GM18870 (cell line): Measurements from ENCODE around the gene DTNA.
"Not testable (repeated sequence)": the region's sequence is repeated elsewhere in the genome, so short reads cannot be mapped to it uniquely, and the experiment has no call there.

Experiments used
- ATAC-seq: cut with Tn5 transposase; IDR thresholded peaks from one replicate; pipeline ENCODE4 v1.9.1; 2021; ENCODE audit warnings: moderate library complexity; ENCODE audit not compliant: unreplicated experiment

DTNA gene

DNA sequence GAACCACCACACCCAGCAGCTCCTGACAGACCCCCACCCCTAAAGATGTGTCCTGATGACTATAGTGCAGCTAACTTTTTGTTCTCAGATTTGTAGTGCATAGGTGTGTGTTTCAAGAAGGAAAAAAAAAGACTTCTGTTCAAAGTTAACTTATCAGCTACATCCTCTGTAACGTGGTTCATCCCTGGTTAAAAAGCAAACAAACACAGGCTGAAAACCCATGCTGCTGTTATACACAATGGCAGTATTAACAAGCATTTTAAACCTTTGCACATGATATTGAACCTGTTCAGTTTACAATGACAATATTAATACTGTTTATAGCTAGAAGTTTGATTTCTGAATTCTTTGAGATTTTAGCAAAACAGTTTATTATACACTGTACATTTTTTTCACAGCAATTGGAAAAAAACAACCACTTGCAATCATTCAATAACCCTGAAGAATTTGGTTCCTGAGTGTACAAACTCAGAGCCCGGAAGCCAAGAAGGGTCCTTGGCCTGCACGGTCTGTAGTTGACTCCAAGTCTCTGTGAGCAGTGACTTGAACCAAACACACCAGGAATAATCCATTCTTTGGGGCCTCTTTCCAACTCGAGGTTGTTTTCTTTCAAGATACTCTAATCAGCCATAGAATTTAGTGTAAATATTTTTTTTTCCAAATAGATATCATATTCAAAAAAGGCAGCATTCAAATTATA lies 177.9 kb downstream of the DTNA start:
- no peak for ATAC-seq

DNA sequence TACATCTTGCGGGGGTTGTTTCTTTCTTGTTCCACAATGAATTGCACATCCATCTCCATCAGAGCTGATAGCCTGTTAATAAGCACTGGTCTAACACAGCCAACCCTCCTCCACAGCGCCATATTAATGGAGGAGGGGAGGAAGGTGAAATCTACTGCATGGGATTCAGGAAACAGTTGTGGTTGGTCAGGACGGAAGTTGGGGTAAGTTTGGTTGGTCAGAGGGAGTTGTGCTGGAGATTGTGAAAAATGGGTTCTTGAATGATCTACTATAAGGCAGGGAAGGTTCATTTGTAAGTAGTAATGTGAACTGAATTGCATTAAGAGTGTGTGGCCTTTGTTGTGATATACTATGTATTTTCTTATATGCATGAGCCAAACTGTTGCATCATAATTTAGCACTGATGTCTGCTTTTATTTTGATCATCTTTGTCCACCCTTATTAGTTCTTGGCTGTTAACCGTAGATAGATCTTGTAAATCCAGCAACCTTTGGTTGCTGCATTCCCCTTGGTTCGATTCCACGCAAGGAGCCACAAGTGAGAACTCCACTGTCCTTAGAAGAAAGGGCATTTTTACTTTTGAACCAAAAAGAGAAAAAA lies 180.5 kb downstream of the DTNA start:
- ATAC-seq, result no peak

DNA sequence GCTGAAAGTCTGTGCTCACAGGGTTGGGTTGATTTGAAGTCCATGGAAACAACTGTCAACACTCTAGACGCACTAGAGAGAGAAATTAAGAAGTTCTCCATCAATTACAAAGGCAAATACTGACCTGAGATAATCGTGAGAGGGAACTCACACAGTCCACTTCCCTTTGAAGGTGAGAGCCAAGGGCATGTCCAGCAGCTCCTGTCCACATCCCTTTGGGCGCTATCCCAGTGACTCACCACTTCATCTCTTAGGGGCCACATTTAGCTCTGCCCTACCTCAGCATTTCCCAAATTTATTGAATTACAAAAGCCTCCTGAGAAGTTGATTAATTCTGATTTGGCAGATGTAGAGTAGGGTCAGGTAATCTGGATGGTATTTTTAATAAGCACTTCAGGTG lies 182.3 kb downstream of the DTNA start:
- ATAC-seq, result no peak

DNA sequence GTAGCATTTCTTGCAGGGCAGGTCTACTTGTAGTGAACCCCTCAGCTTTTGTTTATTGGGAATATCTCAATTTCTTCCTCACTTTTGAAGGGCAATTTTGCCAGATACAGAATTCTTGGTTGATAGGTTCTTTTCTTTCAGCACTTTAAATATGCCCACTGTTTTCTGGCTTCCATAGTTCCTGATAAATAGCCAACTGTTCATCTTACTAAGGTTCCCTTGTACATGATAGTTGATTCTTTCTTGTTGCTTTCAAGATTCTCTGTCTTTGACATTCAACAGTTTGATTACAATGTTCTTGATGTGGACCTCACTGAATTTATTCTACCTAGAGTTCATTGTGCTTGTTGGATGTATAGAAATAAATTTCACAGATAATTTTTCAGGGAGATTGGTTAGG lies 183.1 kb downstream of the DTNA start:
- no peak for ATAC-seq

DNA sequence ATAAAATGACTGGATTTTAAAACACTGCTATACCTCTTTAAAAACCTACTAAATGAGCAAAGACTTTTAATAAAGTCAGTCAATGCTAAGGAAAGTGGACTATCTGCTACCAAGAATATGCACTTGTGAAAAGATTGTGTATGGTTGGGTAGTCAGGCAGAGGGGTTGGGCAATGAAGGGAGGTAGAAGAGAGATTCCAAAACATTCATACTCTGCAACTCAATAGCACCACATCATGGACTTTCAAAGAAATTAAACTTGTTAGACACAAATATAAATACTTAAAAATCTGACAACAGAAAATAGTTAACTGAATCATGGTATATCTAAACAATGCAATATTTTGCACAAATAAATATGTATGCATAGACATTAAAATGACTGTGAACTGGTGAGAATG lies 191.2 kb downstream of the DTNA start:
- no peak for ATAC-seq

DNA sequence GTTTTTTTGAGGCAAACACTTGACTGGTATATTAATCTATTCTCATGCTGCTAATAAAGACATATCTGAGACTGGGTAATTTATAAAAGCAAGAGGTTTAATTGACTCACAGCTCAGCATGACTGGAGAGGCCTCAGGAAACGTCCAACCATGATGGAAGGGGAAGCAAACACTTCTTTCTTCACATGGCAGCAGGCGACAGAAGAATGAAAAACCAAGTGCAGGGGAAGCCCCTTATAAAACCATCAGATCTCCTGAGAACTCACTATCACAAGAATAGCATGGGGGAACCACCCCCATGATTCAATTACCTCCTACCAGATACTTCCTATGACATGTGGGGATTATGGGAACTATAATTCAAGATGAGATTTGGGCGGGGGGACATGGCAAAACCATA lies 194.9 kb downstream of the DTNA start:
- ATAC-seq, result no peak

DNA sequence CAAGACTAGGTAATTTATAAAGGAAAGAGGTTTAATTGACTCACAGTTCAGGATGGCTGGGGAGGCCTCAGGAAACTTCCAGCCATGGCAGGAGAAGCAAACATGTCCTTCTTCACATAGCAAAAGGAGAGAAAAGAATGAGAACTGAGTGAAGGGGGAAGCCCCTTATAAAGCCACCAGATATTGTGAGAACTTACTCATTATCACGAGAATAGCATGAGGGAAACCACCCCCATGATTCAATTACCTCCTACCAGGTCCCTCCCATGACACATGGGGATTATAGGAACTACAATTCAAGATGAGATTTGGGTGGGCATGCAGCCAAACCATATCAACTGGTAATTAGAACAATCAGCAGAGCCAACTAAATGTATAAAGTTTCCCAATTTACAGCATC lies 196.9 kb downstream of the DTNA start:
- not testable (repeated sequence) for ATAC-seq

DNA sequence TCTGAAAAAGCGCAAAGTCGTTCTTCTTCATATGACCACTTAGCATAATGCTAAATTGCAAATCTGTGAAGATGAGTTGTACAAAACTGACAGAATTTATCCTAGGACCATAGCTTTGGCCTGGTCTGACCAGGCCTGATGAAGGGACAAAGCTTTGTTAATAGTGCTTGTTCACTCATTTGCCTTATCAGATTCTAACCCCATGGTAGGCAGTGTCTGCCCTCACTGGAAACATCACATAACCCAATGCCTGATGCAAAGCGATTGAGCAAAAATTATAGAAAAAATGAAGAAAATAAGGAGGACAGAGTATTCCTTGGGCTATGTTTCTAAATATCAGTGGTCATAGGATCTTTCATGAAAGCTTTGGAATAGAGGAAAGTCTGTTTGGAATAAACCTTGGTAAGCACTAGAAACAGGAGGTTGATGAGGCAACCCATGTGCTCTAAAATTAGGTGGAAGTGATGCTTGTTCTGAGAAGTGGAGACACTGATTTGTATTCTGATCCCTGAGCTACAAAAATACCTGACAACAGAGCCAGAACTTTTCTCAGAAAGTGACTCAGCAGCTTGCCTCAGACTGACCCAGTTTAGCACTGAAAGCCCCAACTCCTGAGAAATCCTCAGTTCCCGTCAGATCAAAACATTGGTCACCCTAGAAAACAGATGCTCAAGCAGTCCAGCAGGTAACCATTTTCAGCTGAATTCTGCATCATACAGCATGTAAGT lies 199.7 kb downstream of the DTNA start:
- ATAC-seq, result no peak

DNA sequence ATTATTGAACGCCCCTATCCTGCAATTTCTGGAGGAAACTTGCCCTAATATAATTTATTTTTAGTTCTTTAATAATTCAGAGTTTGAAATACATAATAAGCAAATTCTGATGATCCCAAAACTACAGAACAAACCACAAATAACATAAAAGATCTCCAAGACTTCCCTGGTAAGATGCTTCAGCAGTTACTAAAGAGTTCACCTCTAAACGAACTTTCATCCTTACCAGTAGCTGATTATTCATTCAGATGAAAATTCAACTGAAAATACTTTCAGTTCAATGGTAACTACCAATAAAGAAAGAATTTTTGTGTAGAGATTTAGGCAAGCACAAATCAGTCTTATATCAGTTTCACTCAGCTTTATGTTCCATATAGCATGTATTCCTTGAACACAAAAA lies 201.0 kb downstream of the DTNA start:
- no peak for ATAC-seq

DNA sequence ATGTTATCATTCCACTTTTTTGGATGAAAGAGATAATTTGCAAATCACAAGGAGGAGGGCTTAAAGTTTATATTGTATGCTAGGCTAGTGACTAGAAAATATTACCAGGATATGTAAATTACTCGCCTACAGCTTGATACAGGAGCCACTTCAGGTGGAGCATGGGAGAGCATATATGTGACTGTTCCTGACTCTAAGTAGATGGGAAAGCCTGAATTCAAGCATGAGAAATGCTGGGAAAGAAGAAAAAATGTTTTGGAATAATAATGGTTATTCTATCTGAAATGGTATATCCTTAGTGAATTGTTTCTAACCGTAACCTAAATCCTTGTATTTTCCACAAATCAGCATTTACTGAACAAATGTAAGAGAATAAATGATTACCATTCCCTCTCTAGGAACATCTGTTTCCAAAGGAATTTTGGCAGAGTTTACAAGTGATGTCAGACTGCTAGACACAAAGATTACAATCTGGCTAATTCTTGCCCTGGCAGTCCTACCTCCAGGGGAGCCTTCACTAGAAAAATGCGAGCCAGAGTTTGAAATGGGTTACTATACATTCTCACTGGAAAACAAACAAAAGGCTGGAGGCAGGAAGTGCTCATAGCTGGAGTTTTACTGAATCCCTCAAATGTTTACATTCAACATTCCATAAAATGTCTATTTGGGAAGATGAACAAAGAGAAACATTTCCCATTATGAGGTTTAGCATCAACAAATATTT lies 201.7 kb downstream of the DTNA start:
- ATAC-seq, result no peak

DNA sequence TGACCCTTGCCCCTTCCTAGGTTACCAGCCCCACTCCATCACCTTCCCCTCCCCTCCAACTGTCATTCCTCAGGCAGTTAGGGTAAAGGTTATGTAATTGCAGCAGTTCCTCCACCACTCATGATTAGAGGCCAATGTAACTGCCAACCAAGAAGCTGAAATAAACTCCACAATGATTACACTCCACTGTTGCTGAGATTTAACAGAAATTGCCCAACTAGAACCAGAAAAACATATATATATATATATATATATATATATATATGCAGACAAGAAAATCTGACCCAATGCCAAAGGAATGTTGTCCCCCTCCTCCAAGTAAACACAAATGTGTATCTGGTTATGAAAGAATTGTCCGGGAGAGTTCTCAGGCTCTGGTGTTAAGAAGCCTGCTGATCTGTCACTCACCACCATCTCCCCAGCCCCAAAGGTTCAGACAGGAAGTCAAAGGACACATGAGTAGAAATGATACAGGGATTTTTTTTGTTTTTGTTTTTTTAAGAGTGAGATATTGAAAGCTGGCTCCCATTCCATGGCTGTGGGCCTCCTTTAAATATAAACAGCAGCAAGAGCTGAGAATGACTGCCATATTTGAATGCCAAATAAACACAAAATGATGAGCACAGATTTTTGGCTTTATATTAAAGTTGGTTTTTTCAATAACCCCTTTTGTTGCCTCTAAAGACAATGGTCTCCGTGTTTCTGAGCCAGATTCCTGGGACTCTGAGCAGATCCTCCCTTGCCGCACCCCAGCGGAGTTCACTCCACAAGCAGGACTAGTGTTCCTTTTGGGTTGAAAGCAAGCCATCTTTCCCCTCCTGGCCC lies 204.0 kb downstream of the DTNA start:
- no peak for ATAC-seq

DNA sequence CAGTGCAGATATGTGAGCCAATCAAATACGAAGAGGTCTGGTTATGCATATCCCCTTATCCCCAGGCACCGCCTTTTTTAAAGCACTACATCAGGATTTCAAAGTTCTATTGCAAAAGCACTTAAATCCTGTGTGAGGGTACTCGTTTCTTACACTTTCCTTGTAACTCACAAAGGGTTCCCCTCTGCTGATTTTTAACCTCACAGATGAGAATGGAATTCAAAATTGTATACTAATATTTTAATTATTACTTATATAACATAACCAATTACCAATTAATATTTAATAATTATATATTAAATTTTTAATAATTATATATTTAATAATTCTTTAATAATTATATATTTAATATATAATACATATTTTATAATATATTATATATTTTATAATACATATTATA lies 204.9 kb downstream of the DTNA start:
- no peak for ATAC-seq

DNA sequence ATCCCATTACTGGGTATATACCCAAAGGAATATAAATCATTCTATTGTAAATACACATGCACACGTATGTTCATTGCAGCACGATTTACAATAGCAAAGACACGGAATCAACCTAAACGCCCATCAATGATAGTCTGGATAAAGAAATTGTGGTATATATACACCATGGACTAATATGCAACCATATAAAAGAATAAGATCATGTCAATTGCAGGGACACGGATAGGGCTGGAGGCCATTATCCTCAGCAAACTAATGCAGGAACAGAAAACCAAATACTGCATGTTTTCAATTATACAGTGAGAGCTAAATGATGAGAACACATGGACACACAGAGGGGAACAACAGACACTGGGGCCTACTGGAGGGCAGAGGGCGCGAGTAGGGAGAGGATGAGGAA lies 206.4 kb downstream of the DTNA start:
- ATAC-seq, result not testable (repeated sequence)

DNA sequence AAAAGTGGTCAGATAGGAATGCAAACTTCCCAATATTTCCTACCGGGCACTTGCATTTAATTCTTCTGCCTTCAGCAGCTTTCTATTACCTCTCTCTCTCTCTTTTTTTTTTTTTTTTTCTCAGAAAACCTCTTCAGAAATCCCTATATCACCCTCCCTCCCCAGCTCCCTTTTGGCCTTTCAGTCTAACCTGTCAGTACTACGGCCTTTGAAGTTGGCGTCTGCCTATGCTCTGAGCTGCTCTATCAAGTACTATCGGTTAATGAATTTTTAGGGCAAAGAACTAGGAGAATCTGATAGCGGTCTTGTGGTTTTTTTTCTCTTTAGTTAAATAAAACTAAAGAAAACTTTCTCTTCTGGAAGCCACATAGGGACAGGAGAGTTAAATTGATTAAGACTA lies 208.8 kb downstream of the DTNA start:
- no peak for ATAC-seq

DNA sequence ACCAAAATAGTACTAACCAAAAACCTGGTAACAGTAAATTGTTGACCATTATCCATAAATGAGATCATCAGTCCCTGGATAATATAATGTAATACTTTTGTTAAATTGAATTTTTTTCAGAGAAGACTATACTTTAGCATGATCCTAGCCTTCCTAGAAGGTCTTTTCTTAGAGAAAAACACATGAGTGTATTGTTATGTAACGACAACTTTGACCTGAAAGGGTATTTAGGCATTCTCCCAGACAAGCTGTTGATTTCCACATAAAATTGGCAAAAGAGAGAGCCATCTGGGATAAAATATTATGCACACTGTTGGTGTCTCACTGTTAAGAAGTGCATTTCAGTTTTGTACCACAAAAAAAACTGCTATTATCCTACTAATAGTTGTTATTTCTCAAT lies 211.1 kb downstream of the DTNA start:
- ATAC-seq, result no peak

DNA sequence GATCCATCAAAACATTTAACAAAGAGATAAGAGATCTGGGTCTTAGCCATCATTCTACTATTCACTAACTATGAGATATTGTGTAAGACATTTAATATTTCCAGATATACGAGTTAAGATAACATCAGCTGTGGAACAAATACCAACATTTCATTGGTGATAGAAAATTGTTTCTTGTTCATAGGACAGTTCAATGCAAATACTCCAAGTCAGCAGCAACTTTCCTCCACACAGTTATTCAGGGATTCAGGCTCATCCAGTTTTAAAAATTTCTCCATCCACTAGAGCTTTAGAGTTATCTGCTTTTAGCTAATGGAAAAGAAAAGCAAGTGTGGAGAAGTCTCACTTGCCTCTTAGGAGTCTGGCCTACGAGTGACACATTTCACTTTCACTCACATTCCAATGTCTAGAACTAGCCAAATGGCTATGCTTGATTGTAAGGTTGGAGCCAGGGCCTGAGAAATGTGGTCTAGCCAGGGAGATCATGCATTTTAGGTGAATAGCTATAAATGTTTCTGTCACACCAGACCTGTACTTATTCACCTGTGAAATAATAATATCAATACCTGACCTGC lies 211.8 kb downstream of the DTNA start:
- ATAC-seq, result no peak

DNA sequence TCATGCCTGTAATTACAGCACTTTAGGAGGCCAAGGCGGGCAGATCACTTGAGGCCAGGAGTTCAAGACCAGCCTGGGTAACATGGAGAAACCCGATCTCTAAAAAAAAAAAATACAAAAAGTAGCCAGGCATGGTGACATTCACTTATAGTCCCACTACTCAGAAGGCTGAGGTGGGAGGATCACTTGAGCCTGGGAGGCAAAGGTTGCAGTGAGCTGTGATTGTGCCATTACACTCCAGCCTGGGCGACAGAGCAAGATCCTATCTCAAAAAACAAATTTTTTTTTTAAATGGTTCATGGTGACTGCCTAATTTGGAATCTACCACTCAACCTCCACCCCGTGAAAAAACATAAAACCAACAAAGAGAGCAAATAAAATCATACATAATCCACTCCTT lies 212.5 kb downstream of the DTNA start:
- ATAC-seq, result not testable (repeated sequence)

DNA sequence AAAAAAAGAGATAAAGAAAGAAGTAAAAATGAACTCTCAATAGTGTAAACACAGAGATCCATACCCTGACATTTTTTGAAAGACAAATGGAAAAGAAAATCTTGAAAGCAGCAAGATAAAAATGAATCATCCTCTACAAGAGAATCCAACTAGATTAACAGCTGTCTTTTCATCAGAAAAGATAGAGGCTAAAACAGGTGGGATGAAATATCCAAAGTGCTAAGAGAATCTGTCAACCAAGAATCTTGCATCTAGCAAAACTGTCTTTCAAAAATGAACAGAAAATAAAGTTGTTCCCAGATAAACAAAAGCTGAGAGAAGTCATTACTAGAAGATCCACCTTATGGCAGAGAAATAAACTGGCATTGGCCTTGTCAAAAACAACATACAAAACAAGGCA lies 213.8 kb downstream of the DTNA start:
- ATAC-seq, result no peak

DNA sequence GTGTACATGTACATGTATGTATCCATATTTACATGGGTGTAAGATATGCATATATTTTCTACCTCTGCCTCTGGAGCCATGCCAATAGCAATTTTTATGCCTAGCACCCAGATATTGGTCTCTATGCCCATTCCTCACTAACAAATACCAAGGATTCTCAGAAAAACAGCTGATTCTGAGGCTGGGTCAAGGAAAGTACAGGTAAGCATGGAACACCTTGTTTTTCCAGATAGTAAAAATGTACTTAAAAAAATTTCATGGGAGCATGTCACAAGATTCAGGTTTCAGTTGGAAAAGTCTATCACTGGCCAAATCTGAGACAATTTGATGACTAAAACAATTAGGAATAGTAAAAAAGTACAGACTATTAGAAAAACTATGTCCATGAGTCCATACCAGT lies 216.6 kb downstream of the DTNA start:
- ATAC-seq, result no peak

DNA sequence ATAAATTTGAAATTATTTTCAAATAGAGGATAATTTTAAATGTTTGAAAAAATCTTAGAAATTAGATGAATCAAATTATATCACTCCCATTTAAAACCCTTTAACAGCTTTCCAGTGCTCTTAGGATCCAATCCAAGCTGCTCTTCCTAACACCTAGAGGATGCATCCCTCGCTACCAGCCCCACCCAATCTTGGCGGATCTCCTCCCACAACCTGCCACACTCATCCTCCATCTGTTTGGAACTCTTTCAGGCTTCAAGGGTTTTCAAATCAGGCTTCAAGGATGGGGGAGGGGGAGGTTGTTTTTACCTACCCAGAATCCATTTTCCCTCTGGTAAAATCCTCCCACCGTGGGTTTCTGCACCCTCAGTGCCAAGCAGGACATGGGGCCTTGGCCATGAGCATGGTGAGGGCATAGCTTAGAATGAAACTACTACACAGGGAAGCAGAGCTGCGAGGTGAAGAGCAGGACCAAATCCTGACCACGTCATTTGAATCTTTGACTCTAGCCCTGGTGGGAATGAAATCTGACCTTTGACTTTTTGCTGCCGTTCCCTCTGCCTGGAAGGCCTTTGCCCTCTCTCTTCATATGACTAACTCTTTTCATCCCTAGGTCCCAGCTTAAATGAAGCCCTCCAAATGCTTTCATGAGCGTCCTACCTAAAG lies 218.1 kb downstream of the DTNA start:
- no peak for ATAC-seq
